DMS53 treated with DMSO at 0.1 percent for 48 hours (cell line): ENCODE measurements around the gene COL9A1.

Source experiments
- DNase-seq: peaks from one replicate; lab custom pipeline; 2025; ENCODE audit not compliant: unreplicated experiment; lab: John Stamatoyannopoulos, UW

COL9A1 gene

GRCh38 chr6:70176842-70177550 lies 125.9 kb downstream of the COL9A1 start:
- DNase-seq: no peak

GRCh38 chr6:70175770-70176169 lies 127.1 kb downstream of the COL9A1 start:
- DNase-seq: no peak

DNA sequence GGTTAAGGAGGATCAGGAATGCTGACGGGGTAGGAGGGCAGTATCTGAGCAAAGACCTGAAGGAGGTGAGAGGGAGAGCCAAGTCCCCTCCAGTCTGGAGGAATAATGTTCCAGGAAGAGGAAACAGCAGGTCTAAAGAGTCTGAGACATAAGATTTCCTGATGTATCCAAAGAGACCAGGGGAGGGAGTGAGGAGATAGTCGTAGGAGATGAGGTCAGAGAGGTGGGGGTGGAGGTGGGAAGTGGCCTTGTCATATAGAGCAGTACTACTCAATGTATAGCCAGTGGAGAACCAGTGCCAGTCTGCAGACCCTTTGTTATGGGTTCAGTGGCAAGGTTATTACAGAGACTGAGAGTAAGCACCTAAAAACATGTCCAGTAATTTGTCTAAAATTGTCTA lies 130.6 kb downstream of the COL9A1 start:
- no peak for DNase-seq

DNA sequence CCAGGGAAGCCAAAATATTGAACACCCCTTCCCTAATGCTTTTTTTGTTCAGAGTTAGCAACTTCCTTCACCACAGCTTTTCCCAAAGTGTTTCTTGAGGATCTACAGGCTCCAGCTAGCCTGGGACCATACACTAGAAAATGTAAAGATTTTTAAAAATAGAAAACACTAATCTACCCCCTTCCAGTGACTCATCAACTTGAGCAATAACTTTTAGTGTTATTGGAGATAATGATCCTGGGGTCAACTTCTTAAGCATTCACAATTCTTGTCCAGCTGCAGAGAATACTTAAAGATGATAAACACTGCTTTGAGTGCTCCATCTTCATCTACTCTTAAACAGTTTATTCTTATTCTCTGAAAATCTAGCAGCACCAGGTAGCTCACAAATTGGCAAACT lies 131.6 kb downstream of the COL9A1 start:
- DNase-seq: no peak

DNA sequence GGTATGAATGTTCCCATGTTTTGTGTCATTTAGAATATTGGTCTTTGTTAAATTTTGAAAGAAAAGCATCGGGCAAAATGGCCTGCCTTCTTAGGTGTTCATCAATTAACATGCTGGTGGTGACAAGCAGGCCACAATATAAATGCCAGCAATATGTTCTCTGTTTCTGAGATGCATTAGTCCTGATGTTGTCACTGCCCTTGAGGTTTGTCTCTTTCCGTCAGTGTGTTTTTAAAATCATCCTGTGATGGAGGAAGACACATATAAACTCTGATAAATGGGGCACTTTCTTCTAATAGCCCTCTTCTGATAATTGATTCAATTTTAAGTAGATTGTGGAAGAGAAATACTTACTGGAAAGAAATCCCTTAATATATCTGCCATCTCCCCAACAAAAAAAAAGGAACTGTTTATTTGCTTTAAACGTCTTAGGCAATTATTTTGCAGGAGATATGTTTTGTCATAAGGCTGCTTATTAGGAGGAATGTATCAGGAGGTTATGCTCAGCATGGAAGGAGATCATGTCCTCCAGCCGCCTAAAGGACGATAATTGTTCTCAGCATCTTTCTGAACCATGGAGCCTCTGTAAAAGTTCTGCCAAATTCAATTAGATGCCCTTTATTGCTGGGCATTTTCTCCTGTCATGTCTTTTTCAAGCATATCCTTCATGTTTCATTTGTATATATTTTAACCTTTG lies 134.1 kb downstream of the COL9A1 start:
- no peak for DNase-seq
